PC-9 (cell line): Measurements from ENCODE around the gene CALD1. TPM values are rescaled to one million over a fixed set of nuclear protein-coding genes. Genes with fewer than 3 reads are reported as not detected.

Experiments
- BruUV-seq: library from RNA; stranded (reverse); fragments of 400-500 nt; replicated peaks from 2 replicates; lab custom pipeline; 2021; lab: Mats Ljungman, UMichigan
- CTCF ChIA-PET: fragments of 300-600 bp; sonication (Branson Sonifier 250); formaldehyde crosslinking; loops from one replicate; lab custom pipeline; 2022; ENCODE audit warnings: antibody characterized with exemption; lab: Charles Lee
- POLR2A ChIA-PET: fragments of 300-600 bp; sonication (Branson Sonifier 250); formaldehyde crosslinking; loops from one replicate; lab custom pipeline; 2022; ENCODE audit warnings: antibody characterized with exemption; ENCODE audit not compliant: unreplicated experiment; lab: Charles Lee
- DNase-seq, 2 experiments: peaks; one replicate each; pipeline versions ENCODE4 v3.0.0 to v3.0.0-alpha.2; 2015 to 2022; ENCODE audit warnings: mixed read lengths in 1 of 2
- H2AFZ ChIP-seq: fragments of 200-600 bp; sonication (generic); 2 replicates; pipeline ENCODE4 v1.8.1; 2017; ENCODE audit warnings: antibody characterized with exemption
- H3F3A ChIP-seq: fragments of 200-600 bp; sonication (generic); 2 replicates; pipeline ENCODE4 v1.8.1; 2017; ENCODE audit warnings: antibody characterized with exemption, mild to moderate bottlenecking, low read depth; ENCODE audit not compliant: insufficient read depth
- H3K27ac ChIP-seq: fragments of 200-600 bp; sonication (generic); 2 replicates; pipeline ENCODE4 v1.6.1; 2016; ENCODE audit warnings: mixed run types
- H3K27me3 ChIP-seq: fragments of 200-600 bp; sonication (generic); 2 replicates; pipeline ENCODE4 v1.6.1; 2016; ENCODE audit warnings: low read depth, mixed run types; ENCODE audit not compliant: insufficient read depth
- H3K36me3 ChIP-seq: fragments of 200-600 bp; sonication (generic); 2 replicates; pipeline ENCODE4 v1.6.1; 2016; ENCODE audit warnings: low read depth, mixed run types
- H3K4me1 ChIP-seq: fragments of 200-600 bp; sonication (generic); replicated peaks from 2 replicates; pipeline ENCODE4 v1.6.1; 2016; ENCODE audit warnings: mixed run types; ENCODE audit not compliant: insufficient read depth
- H3K4me2 ChIP-seq: fragments of 200-600 bp; sonication (generic); 2 replicates; pipeline ENCODE4 v1.6.1; 2017; ENCODE audit warnings: mixed run types
- H3K4me3 ChIP-seq: fragments of 200-600 bp; sonication (generic); 2 replicates; pipeline ENCODE4 v1.6.1; 2016; ENCODE audit warnings: mixed run types
- H3K79me2 ChIP-seq: fragments of 200-600 bp; sonication (generic); 2 replicates; pipeline ENCODE4 v1.6.1; 2017; ENCODE audit warnings: low read depth, mixed run types
- H3K9me2 ChIP-seq: fragments of 200-600 bp; sonication (generic); 2 replicates; pipeline ENCODE4 v1.8.1; 2017; ENCODE audit warnings: mild to moderate bottlenecking; ENCODE audit not compliant: insufficient read depth
- H3K9me3 ChIP-seq: fragments of 200-600 bp; sonication (generic); 2 replicates; pipeline ENCODE4 v1.8.1; 2016; ENCODE audit warnings: low read depth; ENCODE audit not compliant: insufficient read depth
- H4K20me1 ChIP-seq: fragments of 200-600 bp; sonication (generic); 2 replicates; pipeline ENCODE4 v1.8.1; 2017; ENCODE audit not compliant: insufficient read depth
- EZH2 ChIP-seq: fragments of 200-600 bp; sonication (generic); IDR thresholded peaks from 2 replicates; pipeline ENCODE4 v1.8.0; 2017; ENCODE audit warnings: antibody characterized with exemption, low read depth
- intact Hi-C: fragments of 100-400 bp; cut with micrococcal nuclease; formaldehyde crosslinking; loops from one replicate; pipeline ENCODE4 v1.10.0; 2022; ENCODE audit not compliant: unreplicated experiment
- total RNA-seq: library from RNA; stranded (reverse); gene quantifications from 2 replicates; pipeline ENCODE4 v1.2.3, GENCODE V29; 2021
- TF ChIP-seq, protein P1 (sequence below): fragments of 200-600 bp; sonication (generic); conservative IDR thresholded peaks from 2 replicates; pipeline ENCODE4 v1.6.1; 2017; ENCODE audit warnings: mixed run types, antibody characterized with exemption, mild to moderate bottlenecking, moderate library complexity

CALD1 gene
- total RNA-seq, 1 experiment from 2014 or later = 84.4 TPM

DNA sequence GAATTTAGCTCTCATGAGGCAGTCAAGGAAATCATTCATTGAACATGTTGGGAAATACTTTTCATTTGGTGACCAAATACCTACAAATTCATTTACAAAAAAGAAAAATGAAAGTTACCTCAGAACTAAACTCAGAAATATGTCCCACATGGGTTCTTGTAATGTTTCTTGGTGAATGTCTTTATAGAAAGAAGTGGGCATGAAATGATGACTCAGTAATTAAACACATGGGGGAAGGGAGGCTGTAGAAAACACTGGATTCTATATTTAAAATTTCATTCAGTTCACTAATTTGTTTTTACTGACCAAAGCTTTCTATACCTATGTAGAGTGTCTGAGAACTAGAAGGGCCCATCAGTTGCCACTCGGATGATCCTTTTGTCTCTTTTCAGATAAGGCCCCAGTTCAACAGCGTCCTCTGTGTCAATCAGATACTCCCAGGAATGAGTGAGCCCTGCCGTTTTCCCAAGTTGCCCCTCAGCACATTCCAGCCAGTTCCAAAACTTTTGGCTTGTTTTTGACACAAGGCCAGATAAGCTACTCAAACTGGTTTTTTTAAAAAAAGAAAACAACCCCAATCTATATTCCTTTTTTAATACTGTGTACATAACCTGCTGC lies 157.6 kb downstream of the CALD1 start:
- no peak overlapping the region for H2AFZ ChIP-seq
- POLR2A ChIA-PET = interaction anchor here (0.7 kb wide), 1 partner anchor 244 kb away, joined by 3 read pairs; no protein-coding TSS in a partner anchor
- H3K4me2 ChIP-seq = no peak overlapping the region
- H4K20me1 ChIP-seq = no peaks in the 10 kb centered on the region
- no peaks in the 10 kb centered on the region for H3K79me2 ChIP-seq
- CTCF ChIA-PET = interaction anchor here (0.6 kb wide), 2 partner anchors 304 to 346 kb away, joined by 3 to 4 read pairs; no protein-coding TSS in a partner anchor
- H3F3A ChIP-seq = no peaks in the 10 kb centered on the region; the same call in 1 of the 2 replicates
- intact Hi-C loops = no loop called here
- no peaks in the 10 kb centered on the region for H3K27me3 ChIP-seq
- H3K9me3 ChIP-seq = no peaks in the 10 kb centered on the region
- no TSS peak for BruUV-seq
- H3K36me3 ChIP-seq = 0 out of 2 replicates have a peak, but pooled peaks cover under 1% of the 10 kb centered on the region
- no peak for DNase-seq
- H3K4me1 ChIP-seq = peaks cover 17% of the 10 kb centered on the region
- no peak overlapping the region for H3K27ac ChIP-seq
- no peaks in the 10 kb centered on the region for H3K9me2 ChIP-seq
- H3K4me3 ChIP-seq = no peak overlapping the region
- TF ChIP-seq EZH2 = no peak
- TF ChIP-seq, protein P1, sequence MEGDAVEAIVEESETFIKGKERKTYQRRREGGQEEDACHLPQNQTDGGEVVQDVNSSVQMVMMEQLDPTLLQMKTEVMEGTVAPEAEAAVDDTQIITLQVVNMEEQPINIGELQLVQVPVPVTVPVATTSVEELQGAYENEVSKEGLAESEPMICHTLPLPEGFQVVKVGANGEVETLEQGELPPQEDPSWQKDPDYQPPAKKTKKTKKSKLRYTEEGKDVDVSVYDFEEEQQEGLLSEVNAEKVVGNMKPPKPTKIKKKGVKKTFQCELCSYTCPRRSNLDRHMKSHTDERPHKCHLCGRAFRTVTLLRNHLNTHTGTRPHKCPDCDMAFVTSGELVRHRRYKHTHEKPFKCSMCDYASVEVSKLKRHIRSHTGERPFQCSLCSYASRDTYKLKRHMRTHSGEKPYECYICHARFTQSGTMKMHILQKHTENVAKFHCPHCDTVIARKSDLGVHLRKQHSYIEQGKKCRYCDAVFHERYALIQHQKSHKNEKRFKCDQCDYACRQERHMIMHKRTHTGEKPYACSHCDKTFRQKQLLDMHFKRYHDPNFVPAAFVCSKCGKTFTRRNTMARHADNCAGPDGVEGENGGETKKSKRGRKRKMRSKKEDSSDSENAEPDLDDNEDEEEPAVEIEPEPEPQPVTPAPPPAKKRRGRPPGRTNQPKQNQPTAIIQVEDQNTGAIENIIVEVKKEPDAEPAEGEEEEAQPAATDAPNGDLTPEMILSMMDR = no peak

DNA sequence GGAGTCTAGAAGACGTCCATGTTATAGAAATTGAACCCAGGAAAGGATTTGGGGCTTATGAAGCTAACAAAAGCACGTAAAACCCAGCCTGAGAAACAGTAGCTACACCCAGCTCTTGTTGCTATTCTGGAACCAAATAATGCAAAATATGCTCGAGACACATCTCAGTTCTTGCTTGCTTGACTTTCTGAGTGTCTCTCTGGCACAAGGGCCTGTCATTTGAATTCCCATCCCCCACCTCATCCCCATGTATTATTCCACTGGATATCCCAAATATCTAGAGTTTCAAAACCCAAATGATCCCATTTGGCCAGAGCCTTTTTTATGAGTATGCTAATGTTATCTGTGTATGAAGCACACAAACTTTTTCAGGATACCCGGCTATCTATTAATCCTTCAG lies 158.7 kb downstream of the CALD1 start:
- POLR2A ChIA-PET = no interaction called here
- intact Hi-C loops = no loop called here
- Histone ChIP-seq H4K20me1 (no peaks in the 10 kb centered on the region), H3K9me2 (no peaks in the 10 kb centered on the region), H3F3A (no peaks in the 10 kb centered on the region; the same call in 1 of the 2 replicates), H3K9me3 (no peaks in the 10 kb centered on the region), H3K27me3 (no peaks in the 10 kb centered on the region), H3K79me2 (no peaks in the 10 kb centered on the region), H2AFZ (no peak overlapping the region), H3K27ac (no peak overlapping the region), H3K4me2 (no peak overlapping the region), H3K36me3 (no peaks in the 10 kb centered on the region), H3K4me3 (no peak overlapping the region), H3K4me1 (peaks cover 17% of the 10 kb centered on the region)
- CTCF ChIA-PET = no interaction called here
- TF ChIP-seq, protein P1 = no peak
- TF ChIP-seq EZH2 = no peak
- BruUV-seq = no TSS peak
- no peak for DNase-seq

DNA sequence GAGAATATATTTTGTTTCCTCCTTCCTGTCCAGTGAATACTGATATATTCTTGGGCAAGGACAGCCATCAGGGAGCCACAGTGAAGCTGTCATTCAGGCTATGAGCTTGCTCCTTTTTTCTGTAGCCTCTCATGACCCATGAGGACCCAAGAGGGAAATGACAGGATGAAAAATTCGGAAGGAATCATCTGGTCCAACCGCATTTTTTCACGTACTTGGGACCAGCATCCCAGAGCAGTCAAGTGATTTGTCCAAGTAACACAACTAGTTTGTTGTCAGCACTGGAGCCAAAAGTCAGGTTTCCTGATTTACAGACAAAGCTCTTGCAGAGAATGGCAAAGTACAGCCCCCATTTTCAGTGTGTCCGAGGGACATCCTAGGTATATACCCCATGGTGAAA lies 159.7 kb downstream of the CALD1 start:
- Histone ChIP-seq H3K27me3 (no peaks in the 10 kb centered on the region), H3K4me1 (peaks cover 17% of the 10 kb centered on the region), H3K4me2 (no peak overlapping the region), H4K20me1 (no peaks in the 10 kb centered on the region), H3K9me3 (no peaks in the 10 kb centered on the region), H3K79me2 (no peaks in the 10 kb centered on the region), H2AFZ (no peak overlapping the region), H3K27ac (no peak overlapping the region), H3F3A (no peaks in the 10 kb centered on the region; the same call in 1 of the 2 replicates), H3K9me2 (no peaks in the 10 kb centered on the region), H3K4me3 (no peak overlapping the region), H3K36me3 (no peaks in the 10 kb centered on the region)
- POLR2A ChIA-PET = no interaction called here
- CTCF ChIA-PET = no interaction called here
- TF ChIP-seq EZH2 = no peak
- TF ChIP-seq, protein P1 = no peak
- BruUV-seq = no TSS peak
- DNase-seq = no peak
- intact Hi-C loops = no loop called here
